T-helper 17 cell (primary cell): Measurements from ENCODE around the gene MAST2. TPM values are rescaled to one million over a fixed set of nuclear protein-coding genes. Genes with fewer than 3 reads are reported as not detected.
"Not testable (repeated sequence)": the region's sequence is repeated elsewhere in the genome, so short reads cannot be mapped to it uniquely, and the experiment has no call there.

ENCODE experiments used
- ATAC-seq: fragments of 150-1000 bp; cut with Tn5 transposase; 2 replicates; pipeline ENCODE4 v1.10.0; 2021; ENCODE audit warnings: mild to moderate bottlenecking, moderate library complexity
- DNase-seq, 3 donors: peaks; one replicate each; pipeline versions ENCODE4 v3.0.0 to v3.0.0-alpha.2; 2020 to 2021
- H3K9me3 ChIP-seq: one replicate; pipeline ENCODE4 v1.7.0; 2013; ENCODE audit warnings: low read length, mild to moderate bottlenecking; ENCODE audit not compliant: control insufficient read depth, poor library complexity, severe bottlenecking
- H3K27ac Mint-ChIP-seq: one replicate; pipeline ENCODE4 v1.8.0; 2022; ENCODE audit warnings: mild to moderate bottlenecking, moderate library complexity, mixed read lengths
- H3K27me3 Mint-ChIP-seq: one replicate; pipeline ENCODE4 v1.8.0; 2022; ENCODE audit warnings: mixed read lengths
- H3K36me3 Mint-ChIP-seq: one replicate; pipeline ENCODE4 v1.8.0; 2022; ENCODE audit warnings: low read depth, mixed read lengths
- H3K4me1 Mint-ChIP-seq: one replicate; pipeline ENCODE4 v1.8.0; 2022; ENCODE audit warnings: mild to moderate bottlenecking, mixed read lengths
- H3K4me3 Mint-ChIP-seq: one replicate; pipeline ENCODE4 v1.8.0; 2022; ENCODE audit warnings: mild to moderate bottlenecking, moderate library complexity, mixed read lengths
- total RNA-seq, 4 donors: library from RNA in 2 of 4; stranded (reverse) in 2 of 4; gene quantifications; one replicate each; pipeline ENCODE4 v1.2.3 and lab custom pipeline; 2022 to 2026

Gene MAST2
- total RNA-seq, 2 donors from 2014 or later = 10.0 to 13.7 TPM

DNA sequence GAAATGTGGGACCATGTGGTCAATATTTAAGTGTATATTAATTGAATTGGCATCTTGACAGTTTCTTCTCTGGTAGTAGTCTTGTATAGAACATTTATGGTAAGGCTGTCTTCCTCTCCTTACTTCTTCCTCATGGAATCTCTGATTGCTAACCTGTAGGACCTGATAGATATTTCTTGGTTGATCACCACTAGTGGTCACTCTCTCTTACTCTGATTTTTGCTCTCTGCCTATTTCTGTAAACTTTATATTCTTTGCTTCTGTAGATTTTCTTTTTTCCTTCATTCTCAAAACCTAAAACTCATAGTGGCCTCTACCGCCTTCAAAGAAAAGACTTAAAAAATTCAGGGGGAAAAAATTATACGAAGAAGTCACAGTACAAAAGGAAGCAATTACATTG, 21.2 kb downstream of the MAST2 start:
- no peaks in the 10 kb centered on the region for H3K27me3 Mint-ChIP-seq
- DNase-seq (no peak), ATAC-seq (no peak)
- H3K4me1 Mint-ChIP-seq = peaks cover 10% of the 10 kb centered on the region
- H3K4me3 Mint-ChIP-seq = no peak overlapping the region
- H3K9me3 ChIP-seq = no peaks in the 10 kb centered on the region
- H3K27ac Mint-ChIP-seq = no peak overlapping the region
- peaks cover 8% of the 10 kb centered on the region for H3K36me3 Mint-ChIP-seq

DNA sequence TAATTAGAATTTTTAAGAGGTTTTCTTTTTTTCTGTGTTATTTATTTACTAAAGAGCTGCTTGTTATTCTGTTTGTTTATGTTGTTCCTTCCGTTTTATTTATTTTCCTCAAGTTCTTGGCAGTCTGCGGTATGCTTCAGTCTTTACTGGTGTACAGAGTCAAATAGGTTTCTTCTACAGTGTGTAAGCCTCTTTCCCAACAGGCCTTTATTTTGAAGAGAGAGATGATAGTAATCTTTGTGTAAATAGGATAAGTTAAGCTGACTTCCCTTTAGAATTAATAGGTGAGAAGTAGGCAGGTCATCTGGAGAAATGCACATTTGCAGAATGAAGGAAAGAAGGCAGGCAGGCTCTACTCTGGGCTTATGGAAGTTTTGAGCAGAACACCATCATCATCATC, 23.8 kb downstream of the MAST2 start:
- Mint-ChIP-seq H3K36me3 (peaks cover 10% of the 10 kb centered on the region), H3K4me1 (peaks cover 7% of the 10 kb centered on the region), H3K27me3 (no peaks in the 10 kb centered on the region), H3K27ac (no peak overlapping the region), H3K4me3 (no peak overlapping the region)
- DNase-seq (no peak), ATAC-seq (no peak)
- no peaks in the 10 kb centered on the region for H3K9me3 ChIP-seq

DNA sequence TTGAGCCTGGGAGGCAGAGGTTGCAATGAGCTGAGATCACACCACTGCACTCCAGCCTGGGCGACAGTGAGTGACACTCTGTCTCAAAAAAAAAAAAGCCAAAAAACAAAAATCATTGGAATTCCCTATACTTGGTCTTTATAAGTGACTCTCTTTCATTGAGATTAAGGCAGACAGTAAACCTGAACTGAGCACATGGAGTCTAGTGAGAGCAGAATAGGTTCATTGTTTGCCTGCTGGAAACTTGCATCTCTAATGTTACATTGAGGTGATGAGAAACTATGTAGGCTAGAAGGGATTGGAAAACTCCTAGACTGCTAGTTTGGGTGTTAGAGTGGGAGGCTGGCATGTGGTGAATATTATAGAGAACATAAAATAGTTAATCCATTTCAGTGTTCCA, 25.4 kb downstream of the MAST2 start:
- H3K27ac Mint-ChIP-seq = no peak overlapping the region
- H3K4me3 Mint-ChIP-seq = no peak overlapping the region
- H3K4me1 Mint-ChIP-seq = peaks cover 2% of the 10 kb centered on the region
- ATAC-seq = no peak
- DNase-seq = no peak
- no peaks in the 10 kb centered on the region for H3K9me3 ChIP-seq
- peaks cover 10% of the 10 kb centered on the region for H3K36me3 Mint-ChIP-seq
- no peaks in the 10 kb centered on the region for H3K27me3 Mint-ChIP-seq

DNA sequence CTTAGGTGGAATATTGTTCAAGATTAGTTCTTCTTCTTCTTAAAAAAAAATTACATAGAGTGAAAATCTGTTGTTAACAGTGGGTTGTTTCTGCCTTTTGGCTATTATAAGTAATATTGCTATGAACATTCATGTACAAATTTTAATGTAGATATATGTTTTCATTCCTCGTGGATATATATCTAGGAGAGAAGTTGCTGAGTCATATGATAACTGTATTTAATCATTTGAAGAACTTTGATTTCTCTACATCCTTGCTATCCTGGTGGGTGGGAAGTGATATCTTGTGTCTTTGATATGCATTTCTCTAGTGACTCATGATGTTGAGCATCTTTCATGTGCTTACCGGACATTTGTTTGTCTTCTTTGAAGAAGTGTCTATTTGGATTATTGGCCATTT, 29.9 kb downstream of the MAST2 start:
- no peaks in the 10 kb centered on the region for H3K9me3 ChIP-seq
- Mint-ChIP-seq H3K4me3 (no peak overlapping the region), H3K36me3 (peaks cover 2% of the 10 kb centered on the region), H3K4me1 (peaks cover 2% of the 10 kb centered on the region), H3K27me3 (no peaks in the 10 kb centered on the region), H3K27ac (no peak overlapping the region)
- DNase-seq = no peak
- ATAC-seq = no peak

DNA sequence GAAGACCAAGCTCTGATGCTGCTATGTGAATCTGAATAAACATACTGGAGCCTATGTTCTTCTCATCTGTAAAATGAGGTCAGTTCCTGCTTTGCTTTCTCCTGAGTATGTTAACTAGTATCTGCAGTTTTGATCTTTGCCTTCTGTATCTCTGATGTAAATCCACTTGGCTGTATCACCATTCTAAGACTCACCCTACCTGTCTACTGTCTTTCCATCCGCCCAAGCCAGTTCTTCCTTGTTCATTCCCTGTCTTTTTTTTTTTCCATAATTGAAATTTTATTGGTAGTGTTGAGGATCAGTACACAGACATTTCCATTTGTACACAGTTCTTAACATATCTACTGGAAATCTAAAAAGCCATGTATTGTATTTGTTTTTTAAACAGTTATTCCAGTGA, 31.3 kb downstream of the MAST2 start:
- no peak for ATAC-seq
- no peak overlapping the region for H3K4me3 Mint-ChIP-seq

DNA sequence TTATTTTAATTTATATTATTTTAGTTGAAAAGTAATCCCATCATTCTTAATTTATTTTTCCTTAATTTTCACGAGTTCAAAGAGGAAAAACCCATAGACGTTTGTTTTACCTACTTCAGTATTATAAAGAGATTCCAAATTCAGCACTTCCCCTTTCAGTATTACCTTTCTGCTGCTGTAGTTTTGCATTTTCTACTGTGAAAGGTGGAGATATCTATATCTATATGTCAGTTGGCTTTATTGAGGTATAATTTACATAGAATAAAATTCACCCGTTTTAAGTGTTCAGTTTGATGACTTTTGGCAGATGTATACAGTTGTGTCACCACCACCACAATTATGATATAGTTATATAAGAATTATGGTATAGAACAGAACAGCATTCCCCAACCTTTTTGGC, 33.0 kb downstream of the MAST2 start:
- DNase-seq = no peak
- Mint-ChIP-seq H3K27ac (no peak overlapping the region), H3K4me3 (no peak overlapping the region), H3K27me3 (no peaks in the 10 kb centered on the region), H3K36me3 (no peaks in the 10 kb centered on the region), H3K4me1 (peaks cover 2% of the 10 kb centered on the region)
- no peak for ATAC-seq
- H3K9me3 ChIP-seq = no peaks in the 10 kb centered on the region

More for the DNA sequence above, 31.3 kb downstream of the MAST2 start:
- Mint-ChIP-seq H3K36me3 (peaks cover 2% of the 10 kb centered on the region), H3K27ac (no peak overlapping the region), H3K4me1 (peaks cover 2% of the 10 kb centered on the region), H3K27me3 (no peaks in the 10 kb centered on the region)
- DNase-seq = no peak
- no peaks in the 10 kb centered on the region for H3K9me3 ChIP-seq

DNA sequence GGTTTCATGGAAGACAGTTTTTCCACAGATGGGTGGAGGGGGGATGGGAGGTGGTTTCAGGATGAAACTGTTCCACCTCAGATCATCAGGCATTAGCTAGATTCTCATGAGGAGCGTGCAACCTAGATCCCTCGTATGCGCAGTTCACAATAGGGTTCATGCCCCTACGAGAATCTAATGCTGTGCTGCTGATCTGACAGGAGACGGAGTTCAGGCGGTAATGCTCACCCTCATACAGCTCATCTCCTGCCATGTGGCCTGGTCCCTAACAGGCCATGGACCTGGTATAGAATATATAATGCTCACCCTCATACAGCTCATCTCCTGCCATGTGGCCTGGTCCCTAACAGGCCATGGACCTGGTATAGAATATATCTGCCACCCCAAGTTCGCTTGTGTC, 33.4 kb downstream of the MAST2 start:
- ATAC-seq = not testable (repeated sequence)

DNA sequence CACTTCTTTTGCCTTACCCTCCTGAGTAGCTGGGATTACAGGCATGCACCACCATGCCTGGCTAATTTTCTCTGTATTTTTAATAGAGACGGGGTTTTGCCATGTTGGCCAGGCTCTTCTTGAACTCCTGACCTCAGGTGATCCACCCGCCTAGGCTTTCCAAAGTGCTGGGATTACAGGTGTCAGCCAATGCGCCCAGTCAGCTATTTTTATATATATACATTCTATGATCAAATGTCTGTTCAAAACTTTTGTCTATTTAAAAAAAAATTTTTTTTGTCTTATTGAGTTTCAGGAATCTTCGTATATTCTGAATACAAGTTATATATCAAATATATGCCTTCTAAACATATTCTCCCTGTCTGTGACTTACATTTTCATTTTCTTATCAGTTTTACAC, 34.9 kb downstream of the MAST2 start:
- not testable (repeated sequence) for H3K27me3 Mint-ChIP-seq, H3K4me1 Mint-ChIP-seq, DNase-seq, H3K9me3 ChIP-seq, H3K4me3 Mint-ChIP-seq, H3K36me3 Mint-ChIP-seq, H3K27ac Mint-ChIP-seq, ATAC-seq

More for the DNA sequence above, 33.4 kb downstream of the MAST2 start:
- H3K36me3 Mint-ChIP-seq, H3K27me3 Mint-ChIP-seq, H3K4me1 Mint-ChIP-seq, H3K9me3 ChIP-seq, DNase-seq, H3K27ac Mint-ChIP-seq, H3K4me3 Mint-ChIP-seq: not testable (repeated sequence)

DNA sequence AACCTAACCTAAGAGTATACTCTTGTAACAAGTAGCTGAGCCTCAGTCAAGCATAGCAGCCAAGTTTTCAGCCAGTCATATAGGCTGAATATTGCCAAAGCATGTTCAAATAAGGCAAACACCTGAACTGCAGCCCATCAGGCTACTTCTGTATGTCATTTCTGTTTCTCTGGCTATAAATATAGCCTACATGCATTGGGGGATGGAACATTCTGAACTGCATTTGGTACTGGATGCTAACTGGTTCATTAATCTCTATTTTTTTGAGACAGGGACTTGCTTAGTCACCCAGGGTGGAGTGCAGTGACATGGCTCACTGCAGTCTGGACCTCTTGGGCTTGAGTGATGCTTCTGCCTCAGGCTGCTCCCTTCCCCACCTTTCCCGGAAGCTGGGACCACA, 37.3 kb downstream of the MAST2 start:
- no peak for ATAC-seq
- no peaks in the 10 kb centered on the region for H3K9me3 ChIP-seq
- Mint-ChIP-seq H3K27ac (no peak overlapping the region), H3K27me3 (no peaks in the 10 kb centered on the region), H3K36me3 (peaks cover 2% of the 10 kb centered on the region), H3K4me1 (peaks cover 7% of the 10 kb centered on the region), H3K4me3 (no peak overlapping the region)
- no peak for DNase-seq

DNA sequence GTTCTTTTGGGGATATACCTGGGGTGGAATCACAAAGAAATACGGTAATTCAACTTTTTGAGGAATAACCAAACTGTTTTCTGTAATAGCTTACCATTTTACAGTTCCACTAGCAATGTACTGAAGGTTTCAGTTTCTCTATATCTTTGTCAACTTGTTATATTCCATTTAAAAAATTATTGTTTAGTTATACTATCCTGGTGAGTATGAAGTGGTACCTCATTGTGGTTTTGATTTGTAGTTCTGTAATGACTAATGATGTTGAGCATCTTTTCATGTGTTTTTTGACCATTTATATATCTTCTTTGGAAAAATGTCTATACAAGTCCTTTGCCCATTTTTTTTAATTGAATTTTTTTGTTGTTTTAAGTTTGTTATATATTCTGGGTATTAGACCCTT, 39.4 kb downstream of the MAST2 start:
- peak overlapping the region; percentile 81 for H3K27ac Mint-ChIP-seq
- DNase-seq = no peak
- peaks cover 2% of the 10 kb centered on the region for H3K36me3 Mint-ChIP-seq
- no peak for ATAC-seq
- H3K9me3 ChIP-seq = no peaks in the 10 kb centered on the region
- H3K4me3 Mint-ChIP-seq = no peak overlapping the region
- no peaks in the 10 kb centered on the region for H3K27me3 Mint-ChIP-seq
- peaks cover 10% of the 10 kb centered on the region for H3K4me1 Mint-ChIP-seq

DNA sequence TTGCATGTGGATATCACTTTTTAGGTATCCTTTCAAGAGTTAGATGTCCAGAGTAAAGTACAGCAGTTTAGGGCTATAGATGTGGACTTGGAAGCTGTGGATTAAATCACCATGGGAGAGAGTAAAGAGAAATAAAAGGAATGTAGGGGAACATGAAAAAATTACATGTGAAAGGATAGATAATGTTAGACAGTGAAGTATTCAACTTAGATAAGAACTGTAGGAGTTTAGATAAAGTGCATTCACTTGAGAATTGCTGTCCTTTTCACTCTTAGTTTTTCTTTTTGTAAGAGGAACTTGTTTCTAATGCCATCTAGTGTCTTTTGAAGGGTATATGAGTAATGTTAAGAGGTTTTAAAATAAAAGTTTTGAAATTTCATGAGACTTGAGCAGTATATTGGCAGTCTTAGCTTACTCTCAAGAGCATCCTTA, 40.1 kb downstream of the MAST2 start:
- H3K36me3 Mint-ChIP-seq = peaks cover 2% of the 10 kb centered on the region
- ATAC-seq = no peak
- DNase-seq = no peak
- no peaks in the 10 kb centered on the region for H3K9me3 ChIP-seq
- H3K27ac Mint-ChIP-seq = peak overlapping the region; percentile 81
- peaks cover 10% of the 10 kb centered on the region for H3K4me1 Mint-ChIP-seq
- H3K27me3 Mint-ChIP-seq = no peaks in the 10 kb centered on the region
- H3K4me3 Mint-ChIP-seq = no peak overlapping the region

DNA sequence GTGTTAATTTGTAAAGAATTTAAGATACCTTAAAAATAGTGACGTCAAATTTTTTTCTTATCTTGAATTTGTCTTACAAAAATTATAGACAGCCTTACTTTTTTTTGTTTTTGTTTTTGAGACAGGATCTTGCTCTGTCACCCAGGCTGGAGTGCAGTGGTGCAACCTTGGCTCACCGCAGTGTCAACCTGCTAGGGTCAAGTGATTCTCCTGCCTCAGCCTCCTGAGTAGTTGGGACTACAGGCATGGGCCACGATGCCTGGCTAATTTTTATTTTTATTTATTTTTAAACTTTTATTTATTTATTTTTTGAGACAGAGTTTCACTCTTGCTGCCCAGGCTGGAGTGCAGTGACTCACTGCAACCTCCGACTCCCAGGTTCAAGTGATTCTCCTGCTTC, 40.6 kb downstream of the MAST2 start:
- H3K27me3 Mint-ChIP-seq, H3K27ac Mint-ChIP-seq, H3K4me1 Mint-ChIP-seq, ATAC-seq, DNase-seq, H3K9me3 ChIP-seq, H3K4me3 Mint-ChIP-seq, H3K36me3 Mint-ChIP-seq: not testable (repeated sequence)

DNA sequence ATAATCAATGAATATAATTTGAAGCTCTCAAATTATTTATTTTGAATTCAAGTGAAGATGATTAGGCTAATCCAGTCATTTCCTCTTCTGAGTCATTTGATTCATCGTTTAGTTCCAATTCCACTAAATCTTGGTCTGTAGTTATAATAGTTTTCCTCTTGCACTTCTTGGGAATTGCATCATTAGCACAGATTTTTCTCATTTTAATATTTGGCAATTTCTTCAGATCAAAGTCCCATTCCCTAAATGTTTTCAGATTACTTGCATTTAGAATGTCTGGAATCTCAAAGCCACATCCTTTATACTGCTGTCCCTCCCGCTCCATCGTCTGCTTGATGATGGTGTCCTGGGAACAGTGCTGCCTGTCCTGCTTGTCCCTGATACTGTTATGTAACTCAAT, 43.5 kb downstream of the MAST2 start:
- Mint-ChIP-seq H3K27ac (no peak overlapping the region), H3K4me1 (peaks cover 10% of the 10 kb centered on the region), H3K27me3 (no peaks in the 10 kb centered on the region), H3K4me3 (no peak overlapping the region), H3K36me3 (peaks cover 4% of the 10 kb centered on the region)
- no peak for ATAC-seq
- H3K9me3 ChIP-seq = no peaks in the 10 kb centered on the region
- no peak for DNase-seq

DNA sequence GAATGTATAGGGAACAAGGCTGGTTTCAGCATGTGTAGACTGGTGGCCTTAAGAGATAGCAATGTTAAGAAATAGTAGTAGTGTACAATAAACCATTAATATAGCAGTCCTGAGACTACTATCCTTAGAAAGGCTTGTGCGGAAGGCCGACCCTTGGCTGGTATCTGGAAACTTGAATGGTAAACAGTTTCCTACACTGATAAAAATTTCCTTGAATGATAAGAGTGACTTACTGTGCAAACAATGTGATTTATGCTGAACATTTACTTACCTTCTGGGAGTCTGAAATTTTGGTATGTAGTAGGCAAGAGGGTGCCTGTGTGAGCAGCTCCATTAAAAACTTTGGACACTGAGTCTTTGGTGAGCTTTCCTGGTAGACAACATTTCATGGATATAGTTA, 44.7 kb downstream of the MAST2 start:
- DNase-seq = no peak
- no peak overlapping the region for H3K27ac Mint-ChIP-seq
- no peaks in the 10 kb centered on the region for H3K27me3 Mint-ChIP-seq
- H3K9me3 ChIP-seq = no peaks in the 10 kb centered on the region
- peaks cover 3% of the 10 kb centered on the region for H3K36me3 Mint-ChIP-seq
- H3K4me1 Mint-ChIP-seq = peaks cover 7% of the 10 kb centered on the region
- H3K4me3 Mint-ChIP-seq = no peak overlapping the region
- no peak for ATAC-seq

DNA sequence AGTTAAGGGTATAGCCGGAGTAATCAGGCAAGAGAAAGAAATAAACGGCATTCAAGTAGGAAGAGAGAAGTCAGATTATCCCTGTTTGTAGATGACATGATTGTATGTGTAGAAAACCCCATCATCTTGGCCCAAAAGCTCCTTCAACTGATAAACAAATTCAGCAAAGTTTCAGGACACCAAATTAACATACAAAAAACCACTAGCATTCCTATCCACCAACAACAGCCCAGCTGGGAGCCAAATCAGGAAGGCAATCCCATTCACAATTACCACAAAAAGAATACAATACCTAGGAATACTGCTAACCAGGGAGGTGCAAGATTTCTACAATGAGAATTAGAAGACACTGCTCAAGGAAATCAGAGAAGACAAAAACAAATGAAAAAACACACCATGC, 45.3 kb downstream of the MAST2 start:
- Mint-ChIP-seq H3K4me3 (no peak overlapping the region), H3K27ac (no peak overlapping the region)

More for the DNA sequence above, 45.3 kb downstream of the MAST2 start:
- H3K9me3 ChIP-seq = no peaks in the 10 kb centered on the region
- peaks cover 2% of the 10 kb centered on the region for H3K36me3 Mint-ChIP-seq
- no peaks in the 10 kb centered on the region for H3K27me3 Mint-ChIP-seq
- DNase-seq (no peak), ATAC-seq (no peak)
- H3K4me1 Mint-ChIP-seq = peaks cover 3% of the 10 kb centered on the region
